ENCODE data around the gene PTPRT. TPM values are rescaled to one million over a fixed set of nuclear protein-coding genes. Genes with fewer than 3 reads are reported as not detected.
A peak's percentile ranks its signal among the peaks of the same experiment; 100 is the strongest.

Gene PTPRT
- polyA plus RNA-seq, 1 of the 3 experiments (the other 2 are of a cell fraction), result not detected

DNA sequence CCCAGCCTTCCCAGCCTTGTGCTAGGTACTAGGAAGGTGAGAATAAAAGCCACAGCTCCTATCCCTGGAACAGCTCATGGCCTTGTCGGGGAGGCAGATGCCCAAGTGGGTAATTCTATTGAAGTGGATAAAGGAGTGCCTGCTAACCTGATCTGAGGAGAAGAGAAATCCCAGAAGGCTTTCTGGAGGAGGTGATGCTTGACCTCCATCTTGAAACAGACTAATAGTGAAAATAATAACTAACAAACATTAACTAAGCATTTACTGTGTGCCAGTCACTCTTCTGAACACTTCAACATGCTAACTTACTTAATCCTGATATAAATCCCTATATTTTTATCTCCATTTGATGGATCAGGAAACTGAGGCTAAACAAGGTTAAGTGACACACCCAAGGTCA is 1078.4 kb downstream of the PTPRT start (continued):
- no peak for TF ChIP-seq FOSL2 (IDR thresholded peaks at IDR 0.05; ENCODE audit: borderline replicate concordance, low read depth)

DNA sequence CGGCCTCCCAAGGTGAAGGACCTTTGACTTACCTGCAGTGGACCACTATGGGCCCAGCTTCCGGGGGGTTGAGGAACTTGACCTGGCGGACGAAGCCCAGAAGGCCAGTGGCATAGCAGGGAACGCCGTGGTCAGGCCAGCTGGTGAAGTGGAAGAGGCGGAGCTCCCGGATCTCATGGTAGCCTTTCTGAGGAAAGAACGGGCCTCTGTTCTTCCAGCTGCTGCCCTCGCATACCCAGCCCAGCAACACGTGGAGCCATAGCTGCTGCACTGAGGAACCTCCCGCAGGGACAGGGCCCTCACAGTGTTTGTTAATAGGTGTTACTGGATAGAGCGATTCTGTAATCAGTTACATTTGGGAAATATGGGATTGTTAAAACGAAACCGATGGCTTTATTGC is 1079.4 kb downstream of the PTPRT start:
- CTCF ChIA-PET, result no interaction called here
- no peak for DNase-seq
- WGBS (ENCODE audit: low lambda C conversion rate), result 60% methylated on average over 15 of the region's 15 CpGs

DNA sequence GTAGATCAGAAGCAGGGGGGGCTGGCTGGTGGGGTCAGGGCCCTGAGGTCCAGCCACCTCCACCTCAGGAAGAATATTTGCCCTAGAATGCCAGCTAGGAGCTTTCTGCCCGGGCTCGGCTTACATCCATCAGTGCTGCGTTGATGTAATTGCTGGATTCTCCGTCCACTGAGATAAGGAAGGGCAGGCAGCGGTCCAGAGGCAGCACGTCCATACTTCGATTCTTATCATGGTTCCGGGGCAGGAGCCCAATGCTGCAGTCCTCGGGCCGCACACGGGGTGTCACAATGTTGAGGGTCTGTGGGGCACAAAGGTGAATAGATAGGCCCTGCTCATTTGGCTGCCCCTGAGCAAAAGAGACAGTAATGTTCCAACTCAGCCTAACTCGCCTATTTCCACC is 1087.7 kb downstream of the PTPRT start:
- DNase-seq, result peak; percentile 51
- Histone ChIP-seq H3K4me3 (ENCODE audit: low read depth in 2 of 2, low read length in 1 of 2) (no peak overlapping the region), H3K27me3 (ENCODE audit: insufficient read depth) (no peaks in the 10 kb centered on the region), H3K79me2 (ENCODE audit: insufficient read depth) (no peaks in the 10 kb centered on the region), H3K36me3 (replicated peaks in 1 of 2; ENCODE audit: control insufficient read depth in 1 of 2, insufficient read depth in 2 of 2, low read length in 1 of 2) (no peaks in the 10 kb centered on the region), H3K9ac (no peak overlapping the region), H3K27ac (ENCODE audit: low read depth in 2 of 2, low read length in 1 of 2) (peak overlapping the region in 1 of 2 experiments; percentile 99; a peak in 2 of 4 replicates), H4K20me1 (ENCODE audit: insufficient read depth) (no peaks in the 10 kb centered on the region), H3K9me3 (no peaks in the 10 kb centered on the region), H3K9me2 (no peaks in the 10 kb centered on the region), H3K4me2 (no peak overlapping the region), H2AFZ (ENCODE audit: low read depth) (no peak overlapping the region), H3K4me1 (ENCODE audit: control insufficient read depth in 1 of 2, insufficient read depth in 2 of 2, low read depth in 1 of 2, low read length in 1 of 2) (peaks cover 0 to 49% of the 10 kb centered on the region in 2 experiments; a peak in 1 of 4 replicates), H3F3A (replicated peaks; ENCODE audit: insufficient read depth) (no peaks in the 10 kb centered on the region)
- CTCF ChIA-PET, result interaction anchor here (2.0 kb wide), 1 partner anchor 364 kb away, joined by 6 read pairs; no protein-coding TSS in a partner anchor
- POLR2A ChIA-PET, result interaction anchor here (0.6 to 2.7 kb wide), 2 partner anchors 18 to 50 kb away, joined by 3 to 11 read pairs; no protein-coding TSS in a partner anchor
- 8% methylated on average over 9 of the region's 12 CpGs for WGBS (ENCODE audit: low lambda C conversion rate)
- TF ChIP-seq, protein P1, sequence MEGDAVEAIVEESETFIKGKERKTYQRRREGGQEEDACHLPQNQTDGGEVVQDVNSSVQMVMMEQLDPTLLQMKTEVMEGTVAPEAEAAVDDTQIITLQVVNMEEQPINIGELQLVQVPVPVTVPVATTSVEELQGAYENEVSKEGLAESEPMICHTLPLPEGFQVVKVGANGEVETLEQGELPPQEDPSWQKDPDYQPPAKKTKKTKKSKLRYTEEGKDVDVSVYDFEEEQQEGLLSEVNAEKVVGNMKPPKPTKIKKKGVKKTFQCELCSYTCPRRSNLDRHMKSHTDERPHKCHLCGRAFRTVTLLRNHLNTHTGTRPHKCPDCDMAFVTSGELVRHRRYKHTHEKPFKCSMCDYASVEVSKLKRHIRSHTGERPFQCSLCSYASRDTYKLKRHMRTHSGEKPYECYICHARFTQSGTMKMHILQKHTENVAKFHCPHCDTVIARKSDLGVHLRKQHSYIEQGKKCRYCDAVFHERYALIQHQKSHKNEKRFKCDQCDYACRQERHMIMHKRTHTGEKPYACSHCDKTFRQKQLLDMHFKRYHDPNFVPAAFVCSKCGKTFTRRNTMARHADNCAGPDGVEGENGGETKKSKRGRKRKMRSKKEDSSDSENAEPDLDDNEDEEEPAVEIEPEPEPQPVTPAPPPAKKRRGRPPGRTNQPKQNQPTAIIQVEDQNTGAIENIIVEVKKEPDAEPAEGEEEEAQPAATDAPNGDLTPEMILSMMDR (IDR thresholded peaks at IDR 0.05), result no peak
- TF ChIP-seq, protein P2, sequence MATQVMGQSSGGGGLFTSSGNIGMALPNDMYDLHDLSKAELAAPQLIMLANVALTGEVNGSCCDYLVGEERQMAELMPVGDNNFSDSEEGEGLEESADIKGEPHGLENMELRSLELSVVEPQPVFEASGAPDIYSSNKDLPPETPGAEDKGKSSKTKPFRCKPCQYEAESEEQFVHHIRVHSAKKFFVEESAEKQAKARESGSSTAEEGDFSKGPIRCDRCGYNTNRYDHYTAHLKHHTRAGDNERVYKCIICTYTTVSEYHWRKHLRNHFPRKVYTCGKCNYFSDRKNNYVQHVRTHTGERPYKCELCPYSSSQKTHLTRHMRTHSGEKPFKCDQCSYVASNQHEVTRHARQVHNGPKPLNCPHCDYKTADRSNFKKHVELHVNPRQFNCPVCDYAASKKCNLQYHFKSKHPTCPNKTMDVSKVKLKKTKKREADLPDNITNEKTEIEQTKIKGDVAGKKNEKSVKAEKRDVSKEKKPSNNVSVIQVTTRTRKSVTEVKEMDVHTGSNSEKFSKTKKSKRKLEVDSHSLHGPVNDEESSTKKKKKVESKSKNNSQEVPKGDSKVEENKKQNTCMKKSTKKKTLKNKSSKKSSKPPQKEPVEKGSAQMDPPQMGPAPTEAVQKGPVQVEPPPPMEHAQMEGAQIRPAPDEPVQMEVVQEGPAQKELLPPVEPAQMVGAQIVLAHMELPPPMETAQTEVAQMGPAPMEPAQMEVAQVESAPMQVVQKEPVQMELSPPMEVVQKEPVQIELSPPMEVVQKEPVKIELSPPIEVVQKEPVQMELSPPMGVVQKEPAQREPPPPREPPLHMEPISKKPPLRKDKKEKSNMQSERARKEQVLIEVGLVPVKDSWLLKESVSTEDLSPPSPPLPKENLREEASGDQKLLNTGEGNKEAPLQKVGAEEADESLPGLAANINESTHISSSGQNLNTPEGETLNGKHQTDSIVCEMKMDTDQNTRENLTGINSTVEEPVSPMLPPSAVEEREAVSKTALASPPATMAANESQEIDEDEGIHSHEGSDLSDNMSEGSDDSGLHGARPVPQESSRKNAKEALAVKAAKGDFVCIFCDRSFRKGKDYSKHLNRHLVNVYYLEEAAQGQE (IDR thresholded peaks at IDR 0.05; ENCODE audit: low read depth, low read length), result no peak
- TF ChIP-seq MXI1 (IDR thresholded peaks at IDR 0.05; ENCODE audit: low read depth, low read length), result peak; percentile 40; the same call in 1 of the 2 replicates
- TF ChIP-seq EP300 (IDR thresholded peaks at IDR 0.05; ENCODE audit: borderline replicate concordance in 1 of 2, low read depth in 1 of 2, low read length in 1 of 2), result peak in 1 of 2 experiments; percentile 75; a peak in 2 of 4 replicates
- TF ChIP-seq, protein P3, sequence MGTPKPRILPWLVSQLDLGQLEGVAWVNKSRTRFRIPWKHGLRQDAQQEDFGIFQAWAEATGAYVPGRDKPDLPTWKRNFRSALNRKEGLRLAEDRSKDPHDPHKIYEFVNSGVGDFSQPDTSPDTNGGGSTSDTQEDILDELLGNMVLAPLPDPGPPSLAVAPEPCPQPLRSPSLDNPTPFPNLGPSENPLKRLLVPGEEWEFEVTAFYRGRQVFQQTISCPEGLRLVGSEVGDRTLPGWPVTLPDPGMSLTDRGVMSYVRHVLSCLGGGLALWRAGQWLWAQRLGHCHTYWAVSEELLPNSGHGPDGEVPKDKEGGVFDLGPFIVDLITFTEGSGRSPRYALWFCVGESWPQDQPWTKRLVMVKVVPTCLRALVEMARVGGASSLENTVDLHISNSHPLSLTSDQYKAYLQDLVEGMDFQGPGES (IDR thresholded peaks at IDR 0.05; ENCODE audit: low read depth, low read length), result no peak
- no peak for TF ChIP-seq RCOR1 (IDR thresholded peaks at IDR 0.05; ENCODE audit: low read length)
- TF ChIP-seq EZH2phosphoT487 (IDR thresholded peaks at IDR 0.05; ENCODE audit: borderline replicate concordance, low read depth), result no peak
- peak; percentile 21 for TF ChIP-seq CHD2 (IDR thresholded peaks at IDR 0.05; ENCODE audit: low read length, partially characterized antibody)
- TF ChIP-seq SIN3A (IDR thresholded peaks at IDR 0.05; ENCODE audit: borderline replicate concordance, low read depth, low read length), result no peak
- no peak for TF ChIP-seq JUND (IDR thresholded peaks at IDR 0.05)
- TF ChIP-seq RFX5 (IDR thresholded peaks at IDR 0.05; ENCODE audit: low read length), result no peak
- TF ChIP-seq, protein P4, sequence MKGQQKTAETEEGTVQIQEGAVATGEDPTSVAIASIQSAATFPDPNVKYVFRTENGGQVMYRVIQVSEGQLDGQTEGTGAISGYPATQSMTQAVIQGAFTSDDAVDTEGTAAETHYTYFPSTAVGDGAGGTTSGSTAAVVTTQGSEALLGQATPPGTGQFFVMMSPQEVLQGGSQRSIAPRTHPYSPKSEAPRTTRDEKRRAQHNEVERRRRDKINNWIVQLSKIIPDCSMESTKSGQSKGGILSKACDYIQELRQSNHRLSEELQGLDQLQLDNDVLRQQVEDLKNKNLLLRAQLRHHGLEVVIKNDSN (IDR thresholded peaks at IDR 0.05; ENCODE audit: borderline replicate concordance, low read depth), result no peak
- TF ChIP-seq, protein P5, sequence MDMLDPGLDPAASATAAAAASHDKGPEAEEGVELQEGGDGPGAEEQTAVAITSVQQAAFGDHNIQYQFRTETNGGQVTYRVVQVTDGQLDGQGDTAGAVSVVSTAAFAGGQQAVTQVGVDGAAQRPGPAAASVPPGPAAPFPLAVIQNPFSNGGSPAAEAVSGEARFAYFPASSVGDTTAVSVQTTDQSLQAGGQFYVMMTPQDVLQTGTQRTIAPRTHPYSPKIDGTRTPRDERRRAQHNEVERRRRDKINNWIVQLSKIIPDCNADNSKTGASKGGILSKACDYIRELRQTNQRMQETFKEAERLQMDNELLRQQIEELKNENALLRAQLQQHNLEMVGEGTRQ (IDR thresholded peaks at IDR 0.05; ENCODE audit: borderline replicate concordance, low read depth, low read length), result no peak
- TF ChIP-seq NFIC (IDR thresholded peaks at IDR 0.05; ENCODE audit: borderline replicate concordance), result no peak
- TF ChIP-seq RXRA (IDR thresholded peaks at IDR 0.05; ENCODE audit: borderline replicate concordance, low read depth), result no peak

More for the DNA sequence above, 1079.4 kb downstream of the PTPRT start:
- POLR2A ChIA-PET, result no interaction called here
- peaks cover 0 to 8% of the 10 kb centered on the region in 2 experiments; a peak in 1 of 4 replicates for H3K4me1 ChIP-seq (ENCODE audit: control insufficient read depth in 1 of 2, insufficient read depth in 2 of 2, low read depth in 1 of 2, low read length in 1 of 2)
- H3K4me2 ChIP-seq, result no peak overlapping the region
- H3K9ac ChIP-seq, result no peak overlapping the region
- H3K27me3 ChIP-seq (ENCODE audit: insufficient read depth), result no peaks in the 10 kb centered on the region
- no peak overlapping the region for H2AFZ ChIP-seq (ENCODE audit: low read depth)
- TF ChIP-seq EP300 (IDR thresholded peaks at IDR 0.05; ENCODE audit: borderline replicate concordance in 1 of 2, low read depth in 1 of 2, low read length in 1 of 2), result no peak
- no peak for TF ChIP-seq TAF1 (IDR thresholded peaks at IDR 0.05; ENCODE audit: borderline replicate concordance, low read depth, low read length)
- no peak overlapping the region for H3K4me3 ChIP-seq (ENCODE audit: low read depth in 2 of 2, low read length in 1 of 2)
- no peaks in the 10 kb centered on the region for H3F3A ChIP-seq (replicated peaks; ENCODE audit: insufficient read depth)
- no peaks in the 10 kb centered on the region for H4K20me1 ChIP-seq (ENCODE audit: insufficient read depth)
- no peaks in the 10 kb centered on the region for H3K9me3 ChIP-seq
- H3K27ac ChIP-seq (ENCODE audit: low read depth in 2 of 2, low read length in 1 of 2), result no peak overlapping the region
- no peaks in the 10 kb centered on the region for H3K36me3 ChIP-seq (replicated peaks in 1 of 2; ENCODE audit: control insufficient read depth in 1 of 2, insufficient read depth in 2 of 2, low read length in 1 of 2)
- H3K9me2 ChIP-seq, result no peaks in the 10 kb centered on the region
- H3K79me2 ChIP-seq (ENCODE audit: insufficient read depth), result no peaks in the 10 kb centered on the region

Data from SK-N-SH (cell line).